Common myeloid progenitor, CD34-positive (primary cell): Measurements from ENCODE around the gene UBXN2A.
A peak's percentile ranks its signal among the peaks of the same experiment; 100 is the strongest.

Experiments
- CTCF ChIA-PET: fragments of 350-600 bp; sonication (Branson Sonifier 250); formaldehyde crosslinking; loops from one replicate; lab custom pipeline; 2021; ENCODE audit warnings: antibody characterized with exemption; lab: Charles Lee
- POLR2A ChIA-PET: fragments of 350-600 bp; sonication (Branson Sonifier 250); formaldehyde crosslinking; loops from one replicate; lab custom pipeline; 2021; ENCODE audit warnings: antibody characterized with exemption; lab: Charles Lee
- DNase-seq, 3 donors: peaks; one replicate each; pipeline versions ENCODE4 v3.0.0 to v3.0.0-alpha.2; 2013
- H3K27ac ChIP-seq, 2 experiments: 1 replicate in 1 of 2; 2 replicates in 1 of 2; pipeline ENCODE4 v1.7.0; 2013; ENCODE audit warnings: inconsistent platforms in 2 of 2, low read length in 2 of 2, mild to moderate bottlenecking in 2 of 2, low read depth in 1 of 2, moderate library complexity in 1 of 2; ENCODE audit not compliant: severe bottlenecking in 2 of 2, insufficient read depth in 1 of 2, poor library complexity in 1 of 2
- H3K27me3 ChIP-seq, 5 experiments: replicated peaks in 2 of 5; 1 replicate in 3 of 5; 2 replicates in 2 of 5; pipeline versions ENCODE4 v1.6.1 to v1.7.0; 2013; ENCODE audit warnings: low read length in 4 of 5, mild to moderate bottlenecking in 2 of 5, moderate library complexity in 2 of 5, inconsistent platforms in 1 of 5; ENCODE audit not compliant: insufficient read depth in 5 of 5, control insufficient read depth in 4 of 5
- H3K36me3 ChIP-seq, 4 experiments: 1 replicate in 2 of 4; 2 replicates in 2 of 4; pipeline versions ENCODE4 v1.6.1 to v1.7.0; 2013; ENCODE audit warnings: low read length in 3 of 4, control low read depth in 1 of 4, mild to moderate bottlenecking in 1 of 4; ENCODE audit not compliant: control insufficient read depth in 4 of 4, insufficient read depth in 4 of 4
- H3K4me1 ChIP-seq, 4 experiments: 1 replicate in 3 of 4; 2 replicates in 1 of 4; pipeline versions ENCODE4 v1.6.1 to v1.7.1; 2013; ENCODE audit warnings: low read length in 3 of 4, mild to moderate bottlenecking in 3 of 4, control low read depth in 1 of 4, inconsistent platforms in 1 of 4, moderate library complexity in 1 of 4; ENCODE audit not compliant: control insufficient read depth in 4 of 4, insufficient read depth in 4 of 4; ENCODE audit errors: control extremely low read depth in 1 of 4
- H3K4me3 ChIP-seq, 7 experiments: 1 replicate in 4 of 7; 2 replicates in 3 of 7; pipeline versions ENCODE4 v1.5.1 to v1.7.0; 2013; ENCODE audit warnings: mild to moderate bottlenecking in 7 of 7, low read length in 6 of 7, moderate library complexity in 6 of 7, inconsistent platforms in 2 of 7, low read depth in 2 of 7, control low read depth in 1 of 7; ENCODE audit not compliant: insufficient read depth in 4 of 7, control insufficient read depth in 1 of 7; ENCODE audit errors: extremely low read depth in 1 of 7
- H3K9me3 ChIP-seq, 5 experiments: 1 replicate in 4 of 5; 2 replicates in 1 of 5; pipeline versions ENCODE4 v1.6.1 to v1.7.1; 2013; ENCODE audit warnings: low read length in 4 of 5, mild to moderate bottlenecking in 2 of 5, inconsistent platforms in 1 of 5, low read depth in 1 of 5, moderate library complexity in 1 of 5; ENCODE audit not compliant: control insufficient read depth in 4 of 5, insufficient read depth in 2 of 5; ENCODE audit errors: control extremely low read depth in 1 of 5
- WGBS: methylation state at CpG from one replicate; pipeline ENCODE4 v1.1.5; 2013; ENCODE audit not compliant: insufficient coverage; 5-methylcytosine and 5-hydroxymethylcytosine counted together

The UBXN2A gene

GRCh38 chr2:24049485-24050021 is 109.3 kb downstream of the UBXN2A start, which contains the start of gene FKBP1B:
TSS of gene FKBP1B (plus strand) at chr2:24049741. CDS start at chr2:24049850, 109 bp downstream.
- ChIA-PET POLR2A (no interaction called here), CTCF (interaction anchor here (1.2 to 1.6 kb wide), 2 partner anchors 11 to 38 kb away, joined by 3 to 5 read pairs; no protein-coding TSS in a partner anchor)
- Histone ChIP-seq H3K36me3 (no peaks in the 10 kb centered on the region), H3K27me3 (peaks cover 0 to 37% (median 18%) of the 10 kb centered on the region in 5 experiments), H3K27ac (no peak within 1 kb of the TSS), H3K4me1 (peaks cover 5 to 34% (median 27%) of the 10 kb centered on the region in 4 experiments), H3K9me3 (no peaks in the 10 kb centered on the region), H3K4me3 (peak within 1 kb of the TSS; percentile 38 to 79 (median 61))
- peak; percentile 42 to 64 (median 63) for DNase-seq
- 0% methylated on average over 20 of the region's 52 CpGs for WGBS

- ChIA-PET CTCF (interaction anchor here (1.0 to 2.9 kb wide), 5 partner anchors 9 to 60 kb away, joined by 3 to 13 read pairs (median 9); no protein-coding TSS in a partner anchor), POLR2A (interaction anchor here (0.5 kb wide), 1 partner anchor 196 kb away, joined by 4 read pairs; no protein-coding TSS in a partner anchor)
- Histone ChIP-seq H3K4me1 (peaks cover 5 to 34% (median 27%) of the 10 kb centered on the region in 4 experiments), H3K9me3 (no peaks in the 10 kb centered on the region), H3K27ac (no peak overlapping the region), H3K36me3 (no peaks in the 10 kb centered on the region), H3K27me3 (peaks cover 0 to 37% (median 18%) of the 10 kb centered on the region in 5 experiments), H3K4me3 (peak overlapping the region; percentile 38 to 79 (median 61))
- DNase-seq: peak in 1 of 3 donors; percentile 27
- WGBS: 10% methylated on average over 40 of the region's 47 CpGs
Measured at GRCh38 chr2:24050041-24050979, 110.0 kb downstream of the UBXN2A start.

GRCh38 chr2:24051833-24052232 is 111.6 kb downstream of the UBXN2A start:
- WGBS: 88% methylated on average over 6 of the region's 8 CpGs
- peaks cover 0 to 2% (median 0%) of the 10 kb centered on the region in 5 experiments for H3K9me3 ChIP-seq
- POLR2A ChIA-PET: no interaction called here
- H3K4me1 ChIP-seq: peaks cover 0 to 23% (median 21%) of the 10 kb centered on the region in 4 experiments
- H3K27me3 ChIP-seq: peaks cover 0 to 37% (median 18%) of the 10 kb centered on the region in 5 experiments
- no peak for DNase-seq
- no peak overlapping the region for H3K4me3 ChIP-seq
- CTCF ChIA-PET: interaction anchor here (0.9 to 2.9 kb wide), 6 partner anchors 8 to 61 kb away, joined by 3 to 13 read pairs (median 6); no protein-coding TSS in a partner anchor
- H3K36me3 ChIP-seq: no peaks in the 10 kb centered on the region
- H3K27ac ChIP-seq: no peak overlapping the region

GRCh38 chr2:24052951-24053350 is 112.7 kb downstream of the UBXN2A start:
- POLR2A ChIA-PET: no interaction called here
- H3K36me3 ChIP-seq: no peaks in the 10 kb centered on the region
- H3K9me3 ChIP-seq: peaks cover 0 to 2% (median 0%) of the 10 kb centered on the region in 5 experiments
- H3K27me3 ChIP-seq: peaks cover 0 to 37% (median 18%) of the 10 kb centered on the region in 5 experiments
- H3K4me3 ChIP-seq: no peak overlapping the region
- no peak for DNase-seq
- H3K27ac ChIP-seq: no peak overlapping the region
- no CpG with 5 or more reads among the region's 1 CpG for WGBS
- CTCF ChIA-PET: interaction anchor here (1.4 to 2.9 kb wide), 3 partner anchors 9 to 18 kb away, joined by 3 to 13 read pairs (median 9); no protein-coding TSS in a partner anchor
- H3K4me1 ChIP-seq: peaks cover 0 to 18% (median 15%) of the 10 kb centered on the region in 4 experiments
